Activated CD4-positive, alpha-beta T cell treated with anti-CD3 and anti-CD28 coated beads for 4 hours (primary cell): ENCODE results near the gene ZNF629.

Source experiments
- DNase-seq, 2 donors: peaks; one replicate each; pipeline ENCODE4 v3.0.0-alpha.2; 2020

Gene ZNF629

GRCh38 chr16:30746638-30747175 lies 40.3 kb downstream of the ZNF629 start:
- DNase-seq: no peak

- no peak for DNase-seq
These were observed 41.9 kb downstream of the ZNF629 start for GRCh38 chr16:30745082-30745481.

- no peak for DNase-seq
These were observed 42.8 kb downstream of the ZNF629 start for GRCh38 chr16:30744183-30744582.

- no peak for DNase-seq
These were observed 43.3 kb downstream of the ZNF629 start for GRCh38 chr16:30743716-30744115.

GRCh38 chr16:30741461-30741914 lies 45.5 kb downstream of the ZNF629 start:
- DNase-seq: no peak

- DNase-seq: no peak
These were observed 46.4 kb downstream of the ZNF629 start for GRCh38 chr16:30740364-30741251.

GRCh38 chr16:30738984-30739951 lies 47.7 kb downstream of the ZNF629 start:
- DNase-seq: no peak

- DNase-seq: no peak
These were observed 49.0 kb downstream of the ZNF629 start for GRCh38 chr16:30737794-30738648.

- DNase-seq: no peak
These were observed 49.8 kb downstream of the ZNF629 start for GRCh38 chr16:30736995-30737793.

- no peak for DNase-seq
These were observed 55.6 kb downstream of the ZNF629 start for GRCh38 chr16:30731411-30731810.

GRCh38 chr16:30728899-30729672 lies 57.9 kb downstream of the ZNF629 start:
- DNase-seq: no peak
